Memory B cell (primary cell): ENCODE measurements around the gene USP5.
A peak's percentile ranks its signal among the peaks of the same experiment; 100 is the strongest.

Experiments
- ATAC-seq: fragments of 150-1000 bp; cut with Tn5 transposase; 2 replicates; pipeline ENCODE4 v1.10.0; 2021; ENCODE audit warnings: low read depth, mild to moderate bottlenecking, moderate library complexity
- DNase-seq, 2 donors: peaks; one replicate each; pipeline ENCODE4 v3.0.0; 2022; ENCODE audit warnings: low spot score in 2 of 2
- H3K27ac Mint-ChIP-seq: one replicate; pipeline ENCODE4 v1.8.0; 2022; ENCODE audit warnings: mild to moderate bottlenecking, moderate library complexity, mixed read lengths
- H3K27me3 Mint-ChIP-seq: one replicate; pipeline ENCODE4 v1.8.0; 2022; ENCODE audit warnings: mixed read lengths
- H3K36me3 Mint-ChIP-seq: one replicate; pipeline ENCODE4 v1.8.0; 2022; ENCODE audit warnings: mild to moderate bottlenecking, mixed read lengths
- H3K4me1 Mint-ChIP-seq: one replicate; pipeline ENCODE4 v1.8.0; 2022; ENCODE audit warnings: mixed read lengths
- H3K4me3 Mint-ChIP-seq: one replicate; pipeline ENCODE4 v1.8.0; 2022; ENCODE audit warnings: mild to moderate bottlenecking, moderate library complexity, mixed read lengths
- H3K9me3 Mint-ChIP-seq: one replicate; pipeline ENCODE4 v1.8.0; 2022; ENCODE audit warnings: mixed read lengths

The USP5 gene

GRCh38 chr12:6829536-6830220 lies 22.3 kb upstream of the USP5 start:
- peak overlapping the region; percentile 54 for H3K27ac Mint-ChIP-seq

GRCh38 chr12:6830286-6830890 lies 21.6 kb upstream of the USP5 start:
- H3K4me1 Mint-ChIP-seq = peaks cover 21% of the 10 kb centered on the region
- H3K4me3 Mint-ChIP-seq = peak overlapping the region; percentile 18
- DNase-seq = no peak
- H3K9me3 Mint-ChIP-seq = no peaks in the 10 kb centered on the region
- no peaks in the 10 kb centered on the region for H3K36me3 Mint-ChIP-seq
- ATAC-seq = no peak
- H3K27me3 Mint-ChIP-seq = peaks cover 33% of the 10 kb centered on the region
- no peak overlapping the region for H3K27ac Mint-ChIP-seq

More at GRCh38 chr12:6829536-6830220, 22.3 kb upstream of the USP5 start:
- DNase-seq = no peak
- Mint-ChIP-seq H3K27me3 (peaks cover 40% of the 10 kb centered on the region), H3K4me3 (peak overlapping the region; percentile 85), H3K9me3 (no peaks in the 10 kb centered on the region), H3K4me1 (peaks cover 27% of the 10 kb centered on the region), H3K36me3 (no peaks in the 10 kb centered on the region)
- peak; percentile 9 for ATAC-seq

DNA sequence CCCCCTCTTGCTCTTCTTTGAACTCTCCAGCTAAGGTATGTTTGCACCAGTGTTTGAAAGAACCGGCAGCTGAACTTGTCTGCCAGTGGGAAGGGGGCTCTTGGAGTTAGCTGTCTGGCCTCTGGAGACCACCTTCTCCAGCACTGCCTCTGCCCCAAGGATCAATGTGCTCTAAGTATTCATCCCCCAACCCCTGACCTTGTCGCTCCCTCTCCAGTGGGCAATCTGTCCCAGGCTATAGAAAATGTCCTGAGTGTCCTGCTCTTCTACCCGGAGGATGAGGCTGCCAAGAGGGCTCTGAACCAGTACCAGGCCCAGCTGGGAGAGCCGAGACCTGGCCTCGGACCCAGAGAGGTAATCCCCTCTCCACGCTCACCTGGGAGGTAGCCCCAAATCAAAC lies 21.0 kb upstream of the USP5 start:
- no peak for DNase-seq

DNA sequence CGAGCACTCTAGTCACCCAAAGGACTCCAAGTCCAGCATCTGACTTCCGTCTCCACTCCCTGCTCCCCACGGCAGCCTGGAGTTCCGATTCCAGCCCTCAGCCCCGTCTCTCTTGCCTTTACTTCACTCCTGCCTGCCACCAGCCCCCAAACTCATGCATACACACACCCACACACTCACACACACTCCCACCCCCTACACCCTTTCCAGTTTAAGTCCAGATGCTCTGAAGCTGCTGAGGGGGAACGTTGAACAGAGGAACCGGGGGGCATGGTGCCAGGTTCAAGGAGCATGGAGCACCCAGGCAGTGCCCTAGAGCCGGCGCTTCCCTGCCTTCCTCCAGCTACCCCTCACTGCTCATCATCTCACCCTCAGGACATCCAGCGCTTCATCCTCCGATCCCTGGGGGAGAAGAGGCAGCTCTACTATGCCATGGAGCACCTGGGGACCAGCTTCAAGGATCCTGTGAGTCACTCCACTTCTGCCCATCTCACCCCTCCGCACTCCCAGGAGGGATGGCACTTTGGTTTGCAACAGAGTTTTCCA lies 20.4 kb upstream of the USP5 start:
- peaks cover 20% of the 10 kb centered on the region for H3K4me1 Mint-ChIP-seq
- H3K36me3 Mint-ChIP-seq = no peaks in the 10 kb centered on the region
- no peaks in the 10 kb centered on the region for H3K9me3 Mint-ChIP-seq

More for the DNA sequence above, 21.0 kb upstream of the USP5 start:
- Mint-ChIP-seq H3K4me1 (peaks cover 20% of the 10 kb centered on the region), H3K27me3 (peaks cover 30% of the 10 kb centered on the region), H3K4me3 (no peak overlapping the region), H3K36me3 (no peaks in the 10 kb centered on the region), H3K9me3 (no peaks in the 10 kb centered on the region), H3K27ac (no peak overlapping the region)
- no peak for ATAC-seq

GRCh38 chr12:6832125-6832524 lies 19.8 kb upstream of the USP5 start:
- Mint-ChIP-seq H3K9me3 (no peaks in the 10 kb centered on the region), H3K27me3 (peaks cover 25% of the 10 kb centered on the region), H3K4me1 (peaks cover 20% of the 10 kb centered on the region), H3K36me3 (no peaks in the 10 kb centered on the region), H3K27ac (no peak overlapping the region), H3K4me3 (no peak overlapping the region)
- DNase-seq = no peak
- no peak for ATAC-seq

More for the DNA sequence above, 20.4 kb upstream of the USP5 start:
- Mint-ChIP-seq H3K27me3 (peaks cover 27% of the 10 kb centered on the region), H3K4me3 (no peak overlapping the region), H3K27ac (no peak overlapping the region)
- ATAC-seq (no peak), DNase-seq (no peak)

GRCh38 chr12:6833189-6833890 lies 18.6 kb upstream of the USP5 start:
- ATAC-seq = no peak
- H3K27me3 Mint-ChIP-seq = peaks cover 17% of the 10 kb centered on the region

DNA sequence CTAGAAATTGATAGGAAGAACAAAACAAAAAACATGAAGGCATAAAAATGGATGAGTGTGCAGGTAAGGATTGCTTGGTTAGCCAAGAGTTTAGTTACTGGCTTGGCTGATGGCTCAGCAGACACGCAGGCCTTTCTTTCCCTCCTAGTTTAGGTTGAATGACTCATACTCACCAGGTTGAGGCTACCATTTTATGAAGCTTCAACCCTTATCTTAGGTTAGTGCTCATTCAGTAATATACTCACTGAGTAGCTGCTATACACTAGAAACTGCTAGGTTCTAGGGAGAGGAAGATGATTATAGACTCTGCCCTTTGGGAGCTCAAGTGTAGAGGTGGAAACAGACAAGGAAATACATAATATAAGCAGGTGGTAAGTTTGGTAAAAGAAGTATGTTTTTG lies 17.7 kb upstream of the USP5 start:
- Mint-ChIP-seq H3K27me3 (peaks cover 12% of the 10 kb centered on the region), H3K27ac (no peak overlapping the region), H3K4me3 (no peak overlapping the region), H3K36me3 (no peaks in the 10 kb centered on the region), H3K4me1 (peaks cover 11% of the 10 kb centered on the region), H3K9me3 (no peaks in the 10 kb centered on the region)
- no peak for DNase-seq
- no peak for ATAC-seq

More at GRCh38 chr12:6833189-6833890, 18.6 kb upstream of the USP5 start:
- no peaks in the 10 kb centered on the region for H3K36me3 Mint-ChIP-seq
- H3K4me1 Mint-ChIP-seq = peaks cover 12% of the 10 kb centered on the region
- DNase-seq = no peak
- no peak overlapping the region for H3K4me3 Mint-ChIP-seq
- H3K9me3 Mint-ChIP-seq = no peaks in the 10 kb centered on the region
- no peak overlapping the region for H3K27ac Mint-ChIP-seq

DNA sequence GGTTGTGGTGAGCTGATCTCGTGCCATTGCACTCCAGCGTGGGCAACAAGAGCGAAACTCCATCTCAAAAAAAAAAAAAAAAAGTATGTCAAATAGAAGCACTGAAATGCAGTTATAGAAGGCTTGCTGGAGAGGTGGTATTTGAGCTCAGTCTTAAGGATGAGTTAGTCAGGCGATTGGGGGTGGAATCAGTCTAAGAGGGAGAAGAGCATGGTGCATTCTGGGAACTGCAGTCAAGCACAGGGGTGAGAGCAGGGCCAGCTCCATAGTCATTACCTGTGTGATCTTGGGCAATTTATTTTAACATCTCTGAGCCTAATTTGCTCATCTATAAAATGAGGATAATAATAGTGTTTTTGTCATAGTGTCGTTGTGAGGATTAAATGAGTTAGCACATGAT lies 17.1 kb upstream of the USP5 start:
- H3K27ac Mint-ChIP-seq = no peak overlapping the region
- DNase-seq (no peak), ATAC-seq (no peak)
- H3K36me3 Mint-ChIP-seq = no peaks in the 10 kb centered on the region
- no peaks in the 10 kb centered on the region for H3K9me3 Mint-ChIP-seq
- no peak overlapping the region for H3K4me3 Mint-ChIP-seq
- peaks cover 11% of the 10 kb centered on the region for H3K4me1 Mint-ChIP-seq
- peaks cover 9% of the 10 kb centered on the region for H3K27me3 Mint-ChIP-seq

DNA sequence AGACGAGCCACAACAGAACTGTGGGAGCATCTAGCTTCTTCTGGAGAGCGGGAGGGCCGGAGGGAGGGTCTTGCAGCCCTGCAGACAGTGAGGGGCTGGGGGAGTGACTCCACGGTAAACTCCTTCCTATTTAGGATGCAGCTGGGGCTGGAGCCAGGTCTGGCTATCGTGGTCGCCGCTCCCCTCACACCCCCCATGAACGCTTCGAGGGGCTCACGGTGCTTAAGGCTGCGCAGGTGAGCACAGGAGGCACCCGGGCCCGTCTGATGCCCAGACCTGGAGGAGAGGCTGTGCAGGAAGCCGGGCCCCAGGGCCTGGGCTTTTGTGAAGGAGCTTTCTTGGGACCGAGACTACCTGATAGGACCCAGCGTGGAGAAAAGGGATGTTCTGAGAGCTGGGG lies 15.1 kb upstream of the USP5 start:
- no peak for ATAC-seq
- Mint-ChIP-seq H3K27ac (no peak overlapping the region), H3K36me3 (no peaks in the 10 kb centered on the region), H3K4me1 (peaks cover 17% of the 10 kb centered on the region), H3K9me3 (no peaks in the 10 kb centered on the region), H3K27me3 (no peaks in the 10 kb centered on the region), H3K4me3 (no peak overlapping the region)
- DNase-seq = no peak

DNA sequence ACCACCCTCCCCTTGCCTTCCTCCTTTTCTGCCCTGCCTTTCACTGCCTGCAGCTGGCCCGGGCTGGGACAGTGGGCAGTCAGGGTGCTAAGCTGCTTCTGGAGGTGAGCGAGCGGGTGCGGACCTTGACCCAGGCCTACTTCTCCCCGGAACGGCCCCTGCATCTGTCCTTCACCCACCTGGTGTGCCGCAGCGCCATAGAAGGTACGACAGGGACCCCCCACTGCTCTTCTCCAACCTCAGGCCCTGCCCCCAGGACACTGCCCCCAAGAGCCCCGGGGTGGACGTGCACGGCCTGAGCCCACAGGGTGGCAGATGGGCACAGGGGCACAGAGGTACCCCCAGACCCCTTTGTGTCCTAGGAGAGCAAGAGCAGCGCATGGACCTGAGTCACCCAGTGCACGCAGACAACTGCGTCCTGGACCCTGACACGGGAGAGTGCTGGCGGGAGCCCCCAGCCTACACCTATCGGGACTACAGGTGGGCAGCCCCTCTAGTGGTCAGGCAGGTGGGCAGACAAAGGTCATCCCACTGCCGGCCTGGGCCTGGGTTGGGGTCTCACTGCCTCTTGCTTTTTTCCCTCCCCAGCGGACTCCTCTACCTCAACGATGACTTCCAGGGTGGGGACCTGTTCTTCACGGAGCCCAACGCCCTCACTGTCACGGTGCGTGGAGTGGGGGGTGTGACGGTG lies 14.4 kb upstream of the USP5 start:
- no peak overlapping the region for H3K4me3 Mint-ChIP-seq
- no peak overlapping the region for H3K27ac Mint-ChIP-seq
- no peaks in the 10 kb centered on the region for H3K36me3 Mint-ChIP-seq
- no peaks in the 10 kb centered on the region for H3K9me3 Mint-ChIP-seq
- H3K27me3 Mint-ChIP-seq = no peaks in the 10 kb centered on the region
- ATAC-seq (no peak), DNase-seq (no peak)
- H3K4me1 Mint-ChIP-seq = peaks cover 17% of the 10 kb centered on the region

GRCh38 chr12:6838854-6839253 lies 13.1 kb upstream of the USP5 start:
- peak overlapping the region; percentile 21 for H3K4me3 Mint-ChIP-seq
- no peak overlapping the region for H3K27ac Mint-ChIP-seq
- peaks cover 22% of the 10 kb centered on the region for H3K4me1 Mint-ChIP-seq
- DNase-seq (no peak), ATAC-seq (no peak)
- no peaks in the 10 kb centered on the region for H3K36me3 Mint-ChIP-seq
- H3K27me3 Mint-ChIP-seq = peaks cover 6% of the 10 kb centered on the region
- no peaks in the 10 kb centered on the region for H3K9me3 Mint-ChIP-seq

GRCh38 chr12:6839482-6840201 lies 12.3 kb upstream of the USP5 start:
- Mint-ChIP-seq H3K9me3 (no peaks in the 10 kb centered on the region), H3K4me1 (peaks cover 22% of the 10 kb centered on the region), H3K27ac (no peak overlapping the region), H3K4me3 (peak overlapping the region; percentile 25), H3K36me3 (no peaks in the 10 kb centered on the region), H3K27me3 (peaks cover 6% of the 10 kb centered on the region)
- DNase-seq (peak in 1 of 2 donors; percentile 45), ATAC-seq (peak; percentile 91)

DNA sequence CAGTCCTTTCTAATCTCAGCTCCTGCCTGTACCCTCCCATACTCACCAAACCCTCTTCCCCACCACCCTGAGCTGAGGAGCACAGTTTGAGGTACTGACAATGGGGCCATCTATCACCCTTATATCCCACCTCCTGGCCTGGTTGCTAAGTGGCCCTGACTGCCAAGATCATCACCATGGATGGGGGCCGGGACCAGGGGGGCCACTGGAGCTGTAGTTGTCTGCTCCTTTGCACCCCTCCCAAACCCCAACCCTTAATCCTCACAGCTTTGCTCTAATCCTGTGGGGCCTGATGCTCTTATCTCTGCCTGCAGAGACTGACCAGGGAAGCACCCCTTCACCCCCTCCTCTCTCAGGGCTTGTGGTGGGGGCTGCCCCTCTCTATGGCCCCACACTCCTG lies 11.6 kb upstream of the USP5 start:
- Mint-ChIP-seq H3K27ac (no peak overlapping the region), H3K4me1 (peaks cover 22% of the 10 kb centered on the region), H3K27me3 (peaks cover 6% of the 10 kb centered on the region), H3K4me3 (peak overlapping the region; percentile 25), H3K9me3 (no peaks in the 10 kb centered on the region), H3K36me3 (no peaks in the 10 kb centered on the region)
- ATAC-seq = peak; percentile 10
- no peak for DNase-seq
